HG03175 (cell line): ENCODE measurements around the gene ABCC9.
"Not testable (repeated sequence)": the region's sequence is repeated elsewhere in the genome, so short reads cannot be mapped to it uniquely, and the experiment has no call there.

ENCODE experiments used
- ATAC-seq: cut with Tn5 transposase; IDR thresholded peaks from one replicate; pipeline ENCODE4 v1.9.1; 2021; ENCODE audit warnings: mild to moderate bottlenecking, moderate library complexity; ENCODE audit not compliant: unreplicated experiment

Gene ABCC9

DNA sequence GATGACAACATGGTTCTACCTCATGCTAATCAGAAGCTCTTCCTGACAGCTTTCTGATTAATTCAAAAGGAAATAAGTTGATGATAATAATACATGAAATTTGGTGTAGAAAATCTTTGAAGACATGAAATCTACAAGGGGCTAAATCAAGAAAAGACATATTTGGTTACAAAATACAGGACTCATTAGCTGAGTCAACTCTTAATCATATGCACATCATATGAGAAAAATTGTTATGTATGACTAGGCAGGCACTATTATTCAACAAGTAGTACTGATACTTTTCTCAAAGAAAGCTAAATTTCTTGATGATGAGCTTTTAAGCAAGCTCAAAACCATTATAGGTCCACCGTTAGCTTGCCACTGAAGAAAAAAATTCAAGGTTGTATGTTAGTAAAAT lies 7.1 kb downstream of the ABCC9 start:
- ATAC-seq, result no peak

DNA sequence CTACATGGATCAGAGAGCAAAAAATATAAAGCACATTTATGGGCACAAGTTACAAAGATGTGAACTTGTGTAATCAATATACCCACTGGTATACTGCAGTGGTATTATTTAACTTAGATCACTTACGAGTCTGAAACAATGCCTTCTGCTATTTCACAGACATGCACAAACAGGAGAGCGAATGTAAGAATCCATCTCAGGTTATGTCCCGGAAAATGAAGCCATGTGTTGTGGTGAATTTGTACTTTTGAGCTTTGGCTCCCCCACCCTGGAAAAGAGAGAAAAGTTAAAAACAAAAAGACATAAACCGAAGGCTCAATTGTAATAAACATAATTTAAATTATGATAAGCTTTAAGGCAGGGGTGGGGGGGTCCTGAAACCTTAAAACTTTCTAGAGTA lies 7.6 kb downstream of the ABCC9 start:
- no peak for ATAC-seq

DNA sequence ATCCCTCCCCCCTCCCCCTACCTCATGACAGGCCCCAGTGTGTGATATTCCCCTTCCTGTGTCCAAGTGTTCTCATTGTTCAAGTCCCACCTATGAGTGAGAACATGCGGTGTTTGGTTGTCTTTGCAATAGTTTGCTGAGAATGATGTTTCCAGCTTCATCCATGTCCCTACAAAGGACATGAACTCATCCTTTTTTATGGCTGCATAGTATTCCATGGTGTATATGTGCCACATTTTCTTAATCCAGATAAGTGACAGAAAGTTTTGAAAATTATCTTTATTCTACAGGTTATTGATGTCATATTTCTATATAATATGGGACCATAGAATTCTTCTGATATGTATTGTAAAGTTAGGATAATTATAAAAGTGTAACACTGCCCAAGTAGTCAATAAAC lies 11.3 kb downstream of the ABCC9 start:
- not testable (repeated sequence) for ATAC-seq

DNA sequence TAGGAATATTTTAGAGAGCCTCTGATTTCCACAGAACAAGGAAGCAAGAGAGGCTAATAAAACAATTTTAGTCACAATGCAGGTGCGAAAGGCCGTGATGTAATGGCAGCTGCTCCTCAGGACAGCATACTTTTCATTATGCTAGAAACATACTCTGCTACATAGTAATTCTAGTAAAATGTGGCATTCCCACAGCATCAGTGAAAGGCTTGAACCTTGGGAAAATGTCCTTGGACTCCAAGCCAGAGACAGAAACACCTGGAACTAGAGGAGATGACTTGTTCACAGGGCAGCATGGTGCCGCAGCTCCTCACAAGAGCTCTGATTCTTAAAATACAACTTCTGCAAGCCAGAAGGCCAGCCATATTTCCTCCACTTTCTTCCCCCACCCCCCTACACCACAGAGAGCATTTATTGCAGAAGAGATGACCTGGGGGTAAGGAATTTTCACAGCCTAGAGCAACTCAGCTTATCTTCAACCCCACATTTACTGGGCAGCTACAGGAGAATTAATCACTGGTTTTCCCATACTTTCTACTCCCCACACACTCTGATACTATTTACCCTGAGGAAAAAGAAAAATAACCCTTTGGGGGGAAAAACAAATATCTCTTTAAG lies 15.8 kb downstream of the ABCC9 start:
- ATAC-seq, result no peak

DNA sequence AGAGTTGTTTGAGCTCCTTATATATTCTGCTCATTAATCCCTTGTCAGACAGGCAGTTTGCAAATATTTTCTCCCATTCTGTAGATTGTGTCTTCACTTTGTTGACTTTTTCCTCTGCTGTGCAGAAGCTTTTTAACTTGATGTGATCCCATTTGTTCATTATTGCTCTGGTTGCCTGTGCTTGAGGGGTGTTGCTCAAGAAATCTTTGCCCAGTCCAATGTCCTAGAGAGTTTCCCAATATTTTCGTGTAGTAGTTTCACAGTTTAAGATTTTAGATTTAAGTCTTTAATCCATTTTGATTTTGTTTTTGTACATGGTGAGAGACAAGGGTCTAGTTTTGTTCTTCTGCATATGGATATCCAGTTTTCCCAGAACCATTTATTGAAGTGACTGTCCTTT lies 19.8 kb downstream of the ABCC9 start:
- ATAC-seq, result no peak

DNA sequence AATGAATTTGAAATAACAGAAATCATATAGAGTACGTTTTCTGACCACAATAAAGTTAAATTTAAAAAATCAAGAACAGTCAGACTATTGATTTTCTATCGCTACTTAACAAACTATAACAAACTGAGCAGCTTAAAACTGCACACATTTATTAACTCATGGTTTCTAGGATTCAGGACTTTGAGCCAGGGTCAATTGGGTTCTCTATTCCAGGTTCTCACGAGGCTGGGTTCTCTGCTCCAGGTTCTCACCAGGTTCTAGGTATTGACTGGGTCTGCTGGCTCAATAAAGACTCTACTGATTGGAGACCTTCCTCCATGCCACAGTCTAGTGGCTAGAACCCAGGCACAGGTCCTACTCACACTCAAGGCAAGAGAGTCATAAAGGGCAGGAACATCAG lies 22.8 kb downstream of the ABCC9 start:
- ATAC-seq, result no peak

DNA sequence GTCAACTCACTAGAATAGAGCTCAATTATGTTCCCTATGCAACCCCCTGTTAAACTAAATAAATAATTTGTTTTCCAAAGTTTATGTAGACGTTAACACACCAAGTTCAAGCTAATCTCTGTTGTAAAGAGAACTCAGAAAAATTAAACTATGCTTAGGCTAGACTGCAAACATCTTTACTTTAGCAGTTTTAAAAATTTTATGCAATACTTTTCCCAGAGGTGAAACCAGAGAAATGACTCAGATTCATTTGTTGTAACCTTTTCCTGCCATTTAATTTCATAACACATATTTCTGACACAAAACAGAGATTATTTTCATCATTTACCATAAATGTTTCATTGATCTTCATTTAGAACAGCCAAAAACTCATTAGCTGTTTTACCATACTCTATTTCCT lies 27.4 kb downstream of the ABCC9 start:
- no peak for ATAC-seq

DNA sequence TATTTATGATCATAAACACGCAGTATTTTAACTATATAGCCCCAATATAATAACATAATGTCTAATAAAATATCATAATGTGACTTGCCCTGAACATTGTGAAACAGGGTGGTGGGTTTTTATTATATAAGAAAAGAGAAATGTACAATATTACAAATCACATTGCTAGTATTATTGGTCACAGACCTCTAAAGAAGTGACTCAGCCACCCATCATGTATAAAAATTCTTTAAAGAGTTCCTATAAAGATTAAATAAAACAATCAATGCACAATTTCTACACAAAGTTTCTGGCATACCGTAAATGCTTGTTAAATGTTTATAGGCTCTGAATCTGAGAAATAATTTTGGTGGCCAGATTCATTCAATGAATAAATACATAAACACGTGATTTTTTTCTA lies 28.9 kb downstream of the ABCC9 start:
- ATAC-seq, result no peak

DNA sequence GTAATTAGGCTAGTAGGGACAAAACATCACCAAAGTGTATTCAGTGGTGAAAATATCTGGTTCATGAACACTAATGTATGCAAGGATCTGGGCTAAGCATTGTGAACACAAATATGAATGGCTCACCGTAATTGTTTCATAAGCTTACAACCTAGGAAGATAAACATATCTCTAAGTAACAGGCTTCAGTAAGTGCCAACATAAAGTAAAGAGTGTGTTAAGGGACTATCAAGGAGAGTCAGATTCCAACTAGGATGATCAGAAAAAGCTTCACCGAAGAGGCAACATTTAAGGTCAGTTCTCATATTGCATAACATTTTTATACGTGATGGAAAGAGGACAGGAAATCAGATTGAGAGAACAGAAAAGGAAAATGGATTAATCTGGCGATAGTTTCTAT lies 29.4 kb downstream of the ABCC9 start:
- ATAC-seq, result no peak

DNA sequence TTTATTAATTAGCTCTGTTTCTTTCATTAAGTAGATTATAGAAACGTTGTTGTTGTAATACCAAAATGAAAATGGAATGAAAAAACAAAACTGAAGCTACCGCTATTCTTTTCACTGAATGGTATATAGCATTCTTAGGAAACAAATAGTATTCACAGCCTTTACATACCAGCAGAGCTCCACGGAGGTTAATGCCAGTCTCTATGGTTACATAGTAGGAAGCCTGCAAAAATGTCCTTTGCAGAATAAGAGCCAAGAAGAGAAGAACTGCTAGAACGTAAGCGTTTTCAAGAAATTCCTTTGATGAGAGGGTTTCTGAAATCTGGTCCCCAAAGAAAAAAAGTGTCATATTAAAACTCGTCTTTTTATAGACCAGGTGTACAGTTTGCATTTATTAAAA lies 30.6 kb downstream of the ABCC9 start:
- ATAC-seq, result no peak

DNA sequence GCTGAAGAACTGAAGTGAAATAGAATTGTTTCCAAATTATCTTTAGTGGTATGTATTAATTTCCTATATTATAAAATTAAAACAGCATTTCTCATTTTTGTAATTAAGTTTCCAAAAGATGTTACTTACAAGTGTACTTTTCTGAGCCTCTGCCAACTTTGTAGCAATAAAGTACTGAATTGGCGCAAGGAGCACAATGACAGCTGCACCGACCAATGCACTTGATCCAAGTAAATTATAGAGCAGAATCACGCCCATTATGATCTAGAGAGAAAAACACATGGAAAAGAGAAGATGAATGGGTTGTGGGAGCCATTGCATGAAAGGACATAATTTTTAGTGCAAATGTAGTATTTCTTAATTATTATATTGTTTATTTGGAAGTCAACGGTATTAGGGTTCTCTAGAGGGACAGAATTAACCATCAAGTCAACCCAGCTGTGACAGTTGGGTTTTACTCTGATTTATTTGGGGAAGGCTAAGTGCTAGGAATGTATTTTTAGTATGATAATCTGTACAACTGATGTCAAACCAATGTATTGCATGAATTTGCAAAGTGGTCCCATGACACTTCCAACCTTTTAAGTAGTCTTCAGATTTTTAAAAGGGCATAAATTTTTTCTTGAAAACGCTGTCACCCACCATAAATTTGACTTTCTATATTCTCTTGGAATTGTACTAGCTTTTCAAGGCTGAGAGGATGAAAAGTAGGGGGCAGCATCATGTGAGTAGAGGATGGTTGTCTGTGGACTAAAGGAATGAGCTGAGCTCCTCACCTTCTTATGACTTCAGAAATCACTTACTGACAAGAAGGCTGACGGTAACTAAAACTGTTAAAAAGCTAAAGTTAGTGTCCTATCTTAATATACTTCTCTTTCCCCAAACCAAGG lies 33.0 kb downstream of the ABCC9 start:
- no peak for ATAC-seq

DNA sequence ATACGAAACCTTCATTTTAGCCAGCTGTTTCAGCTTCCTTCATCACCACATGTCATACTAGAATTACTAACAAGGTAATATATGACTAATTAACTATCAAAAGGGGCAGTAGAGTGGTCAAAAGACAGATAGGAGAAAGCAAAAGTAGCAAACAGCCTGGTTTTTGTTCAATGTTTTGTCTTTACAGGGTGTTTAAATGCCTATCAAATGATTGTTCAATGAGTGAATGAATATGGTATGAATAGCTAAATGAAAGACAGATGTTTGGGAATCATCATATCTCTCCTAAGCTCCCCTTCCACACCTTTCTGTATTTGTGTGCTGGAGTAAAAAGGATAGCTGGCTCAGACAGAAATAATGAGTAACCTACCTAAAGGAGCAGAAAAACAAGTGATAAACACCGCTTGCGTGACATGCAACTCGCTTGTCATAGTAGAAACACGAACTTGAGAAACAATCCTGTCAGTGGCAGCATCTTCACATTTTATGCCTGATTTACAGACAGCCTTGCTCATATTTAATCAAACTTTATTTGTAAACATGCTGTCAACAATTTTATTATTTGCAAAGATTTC lies 34.2 kb downstream of the ABCC9 start:
- ATAC-seq, result peak; percentile 96

DNA sequence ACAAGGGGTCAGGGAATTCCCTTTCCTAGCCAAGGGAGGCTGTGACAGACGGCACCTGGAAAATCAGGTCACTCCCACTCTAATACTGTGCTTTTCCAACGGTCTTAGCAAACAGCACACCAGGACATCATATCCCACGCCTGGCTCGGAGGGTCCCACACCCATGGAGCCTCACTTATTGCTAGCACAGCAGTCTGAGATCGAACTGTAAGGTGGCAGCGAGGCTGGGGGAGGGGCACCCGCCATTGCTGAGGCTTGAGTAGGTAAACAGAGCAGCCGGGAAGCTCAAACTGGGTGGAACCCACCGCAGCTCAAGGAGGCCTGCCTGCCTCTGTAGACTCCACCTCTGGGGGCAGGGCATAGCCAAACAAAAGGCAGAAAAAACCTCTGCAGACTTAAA lies 41.7 kb downstream of the ABCC9 start:
- not testable (repeated sequence) for ATAC-seq

DNA sequence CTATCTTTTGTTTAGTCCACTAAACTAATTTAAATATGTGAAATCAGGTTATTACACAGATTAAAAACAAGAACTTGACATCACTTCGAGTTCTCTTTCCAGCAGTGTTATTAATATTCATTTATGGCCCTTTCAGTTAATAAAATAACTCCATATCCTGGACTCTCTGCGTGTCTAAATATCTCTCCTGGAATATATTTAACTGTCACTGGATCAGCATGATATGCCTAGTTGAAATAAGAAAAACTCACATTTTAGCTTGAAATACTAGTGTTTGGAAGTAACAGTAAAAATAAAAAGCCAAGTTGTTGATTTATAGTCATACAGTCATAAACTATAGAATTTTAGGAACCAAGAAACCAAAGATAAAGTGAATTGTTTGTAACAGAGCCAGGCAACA lies 45.6 kb downstream of the ABCC9 start:
- no peak for ATAC-seq

DNA sequence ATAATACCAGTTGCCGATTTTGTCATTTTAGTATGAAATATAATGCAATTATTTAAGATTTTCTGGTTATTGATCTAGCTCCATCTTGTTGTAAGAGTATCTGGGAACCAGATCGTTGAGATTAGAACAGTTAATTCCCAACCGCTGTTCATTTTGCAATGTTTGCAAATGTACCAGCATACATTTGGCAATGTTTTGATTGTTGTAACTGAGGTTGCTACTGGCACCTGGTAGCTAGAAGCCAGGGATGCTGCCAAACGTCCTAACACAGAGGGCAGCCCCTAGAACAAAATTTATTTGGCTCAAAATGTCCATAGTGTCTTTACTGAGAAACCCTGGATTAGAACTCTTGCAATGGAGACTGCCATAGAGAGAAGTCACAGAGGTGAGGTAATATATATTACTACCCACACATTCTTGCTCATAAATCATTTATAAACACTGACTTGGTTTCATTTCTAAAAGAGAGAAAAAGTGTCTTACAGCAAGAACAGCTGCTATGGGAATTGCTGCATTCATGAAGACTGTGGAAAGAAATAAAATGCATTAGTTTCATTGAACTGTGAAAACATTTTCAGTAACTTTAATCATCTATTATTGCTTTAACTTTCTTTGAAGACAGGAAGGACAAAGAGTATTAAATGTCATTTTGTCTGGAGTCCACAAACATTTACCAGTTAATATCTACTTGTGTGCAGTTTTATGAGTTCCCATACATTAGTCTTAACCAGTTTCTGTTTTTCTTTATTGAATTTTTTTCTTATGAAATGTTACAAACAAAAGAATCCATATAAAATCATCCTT lies 46.2 kb downstream of the ABCC9 start:
- ATAC-seq, result no peak

DNA sequence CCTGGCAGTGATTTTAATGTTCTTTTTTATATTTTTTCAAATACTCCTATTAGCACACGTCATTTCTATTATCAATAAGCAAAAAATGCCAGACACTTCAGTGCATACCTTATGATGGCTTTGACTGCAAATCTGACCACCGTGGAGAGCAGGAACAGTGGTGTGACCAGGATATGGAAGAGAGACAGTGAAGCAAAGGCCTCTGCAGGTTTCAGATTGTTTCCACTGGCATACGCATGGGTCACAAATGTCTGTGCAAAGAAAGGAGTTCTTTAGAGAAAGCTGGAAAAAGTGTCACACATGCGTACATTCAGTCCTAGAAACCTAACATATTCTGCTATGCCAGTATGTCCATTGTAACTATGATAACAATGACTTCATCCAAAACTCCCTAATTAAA lies 47.3 kb downstream of the ABCC9 start:
- ATAC-seq, result no peak

DNA sequence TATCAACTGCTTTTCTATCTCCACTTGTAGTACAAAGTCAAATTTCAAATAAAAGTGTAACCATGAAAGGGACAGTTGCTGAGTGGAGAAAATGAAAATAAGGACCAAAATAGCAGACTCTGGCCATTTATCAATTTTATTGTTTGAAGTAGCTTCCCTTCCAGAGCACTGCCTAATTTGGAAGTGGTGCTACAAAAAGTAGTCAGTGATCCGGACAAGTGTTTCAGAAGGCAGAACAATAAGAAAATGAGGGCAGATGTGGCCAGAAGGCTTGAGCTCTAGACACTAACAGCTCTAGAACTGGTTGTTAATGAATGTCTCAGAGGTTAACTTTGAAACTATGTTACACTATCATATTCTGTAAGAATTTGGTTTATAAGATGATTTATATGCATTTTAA lies 48.9 kb downstream of the ABCC9 start:
- no peak for ATAC-seq

DNA sequence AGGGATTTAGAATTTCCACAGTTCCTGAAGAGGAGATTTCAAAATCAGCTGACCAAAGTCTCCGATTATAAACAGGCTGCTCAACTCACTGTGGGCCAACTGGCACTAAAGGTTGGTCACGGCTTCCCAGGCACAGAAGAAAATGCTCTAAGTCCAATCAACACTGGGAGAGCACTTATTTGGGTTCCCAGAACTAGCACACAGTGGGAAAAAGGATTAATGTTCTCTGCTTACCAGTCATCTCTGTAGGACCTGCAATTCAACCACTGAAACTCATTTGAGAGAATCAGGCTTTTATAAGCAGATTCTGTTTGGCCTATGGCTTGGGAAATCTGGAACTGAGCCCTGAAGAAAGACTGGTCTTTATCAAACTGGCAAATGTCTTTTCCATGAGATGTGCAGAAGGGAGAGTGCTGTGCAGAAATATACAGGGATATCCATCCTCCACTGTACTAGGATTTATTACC lies 49.4 kb downstream of the ABCC9 start:
- ATAC-seq, result no peak

DNA sequence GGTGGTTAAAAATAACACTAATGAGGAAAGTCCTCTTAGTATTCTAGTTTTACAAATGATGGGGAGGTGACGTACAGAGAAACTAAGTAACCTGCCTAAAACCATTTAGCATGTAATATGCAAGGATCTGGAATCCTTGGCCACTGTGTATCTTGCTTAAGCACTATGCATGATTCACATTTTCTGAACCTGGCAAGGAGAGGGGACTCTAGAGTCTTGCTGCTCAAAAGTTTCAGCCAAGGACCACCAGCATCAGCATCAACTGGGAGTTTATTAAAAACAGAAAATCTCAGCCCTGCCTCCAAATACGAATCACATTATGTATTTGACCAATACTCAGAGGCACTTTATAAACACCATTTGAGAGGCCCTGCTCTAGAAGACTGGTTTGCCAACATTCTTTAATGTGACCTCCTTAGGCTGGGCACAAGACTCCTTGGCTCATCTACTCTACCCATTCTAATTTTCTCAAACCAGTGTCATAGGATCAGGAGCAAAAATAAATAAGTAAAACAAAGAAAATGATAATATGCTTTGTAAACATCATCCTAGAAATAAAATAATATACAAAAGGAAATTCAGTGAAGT lies 52.9 kb downstream of the ABCC9 start:
- no peak for ATAC-seq

DNA sequence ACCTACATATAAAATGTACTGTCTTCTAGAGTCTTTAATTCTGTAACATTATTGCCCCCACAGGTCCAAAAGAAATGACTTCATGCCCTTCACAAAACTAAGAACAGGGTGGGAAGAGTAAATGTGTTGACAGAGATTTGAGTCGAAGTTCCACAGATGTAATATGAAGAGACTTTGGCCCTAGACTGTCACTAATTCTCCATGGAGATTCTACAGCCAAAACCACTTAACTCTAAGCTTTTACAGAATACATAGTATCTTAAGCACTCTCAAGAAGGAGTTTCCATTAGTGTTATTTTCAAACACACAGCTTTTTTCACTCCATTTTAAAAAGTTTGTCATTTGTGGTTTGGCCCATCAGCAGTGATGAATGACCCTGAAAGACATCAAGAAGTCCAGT lies 56.3 kb downstream of the ABCC9 start:
- no peak for ATAC-seq

DNA sequence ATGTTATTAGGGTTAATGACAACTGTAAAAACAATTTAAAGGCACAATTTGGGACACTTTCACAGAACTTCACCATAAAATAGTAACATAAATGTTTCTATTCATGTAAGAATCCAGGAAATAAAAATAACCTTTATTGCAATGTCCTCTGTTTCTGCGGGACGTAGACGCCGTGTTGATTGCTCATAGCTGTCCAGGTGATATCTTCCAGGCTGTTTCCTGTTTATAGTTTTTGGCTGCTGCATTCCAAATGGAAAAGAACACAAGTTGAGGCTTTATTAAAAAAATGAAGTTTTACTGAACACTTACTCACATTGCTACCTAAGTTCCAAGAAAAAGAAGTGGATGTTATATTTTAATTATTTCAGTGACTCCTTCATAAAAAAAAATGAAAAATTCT lies 58.6 kb downstream of the ABCC9 start:
- ATAC-seq, result no peak
